Loucy (cell line): ENCODE data around the gene UQCRHL.
"Not testable (repeated sequence)": the region's sequence is repeated elsewhere in the genome, so short reads cannot be mapped to it uniquely, and the experiment has no call there.

Experiments
- CTCF ChIP-seq: fragments of 200-600 bp; sonication (generic); conservative IDR thresholded peaks from 2 replicates; pipeline ENCODE4 v1.5.1; 2014; ENCODE audit warnings: mild to moderate bottlenecking, antibody characterized with exemption, low read length
- EZH2phosphoT487 ChIP-seq: fragments of 200-600 bp; IDR thresholded peaks from 2 replicates; pipeline ENCODE4 v1.6.1; 2018; ENCODE audit warnings: antibody characterized with exemption, mild to moderate bottlenecking, moderate library complexity, borderline replicate concordance

- TF ChIP-seq EZH2phosphoT487, CTCF: not testable (repeated sequence)
These were observed 20.1 kb upstream of the UQCRHL start for GRCh38 chr1:15827567-15827966.
